ENCODE data around the gene RALA.

DNA sequence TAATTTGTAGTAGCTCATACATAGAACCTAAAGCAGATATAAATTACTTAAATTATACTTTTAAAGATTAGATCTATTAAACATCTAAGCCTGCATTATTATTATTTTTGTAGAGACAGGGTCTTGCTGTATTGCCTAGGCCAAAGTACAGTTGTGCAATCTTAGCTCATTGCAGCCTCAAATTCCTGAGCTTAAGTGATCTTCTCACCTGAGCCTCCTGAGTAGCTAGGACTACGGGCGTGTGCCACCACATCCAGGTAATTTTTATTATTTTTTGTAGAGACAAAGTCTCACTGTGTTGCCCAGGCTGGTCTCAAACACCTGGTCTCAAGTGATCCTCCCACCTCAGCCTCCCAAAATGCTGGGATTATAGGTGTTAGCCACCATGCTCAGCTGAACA, 46.7 kb downstream of the RALA start:
- TF ChIP-seq, protein P1, sequence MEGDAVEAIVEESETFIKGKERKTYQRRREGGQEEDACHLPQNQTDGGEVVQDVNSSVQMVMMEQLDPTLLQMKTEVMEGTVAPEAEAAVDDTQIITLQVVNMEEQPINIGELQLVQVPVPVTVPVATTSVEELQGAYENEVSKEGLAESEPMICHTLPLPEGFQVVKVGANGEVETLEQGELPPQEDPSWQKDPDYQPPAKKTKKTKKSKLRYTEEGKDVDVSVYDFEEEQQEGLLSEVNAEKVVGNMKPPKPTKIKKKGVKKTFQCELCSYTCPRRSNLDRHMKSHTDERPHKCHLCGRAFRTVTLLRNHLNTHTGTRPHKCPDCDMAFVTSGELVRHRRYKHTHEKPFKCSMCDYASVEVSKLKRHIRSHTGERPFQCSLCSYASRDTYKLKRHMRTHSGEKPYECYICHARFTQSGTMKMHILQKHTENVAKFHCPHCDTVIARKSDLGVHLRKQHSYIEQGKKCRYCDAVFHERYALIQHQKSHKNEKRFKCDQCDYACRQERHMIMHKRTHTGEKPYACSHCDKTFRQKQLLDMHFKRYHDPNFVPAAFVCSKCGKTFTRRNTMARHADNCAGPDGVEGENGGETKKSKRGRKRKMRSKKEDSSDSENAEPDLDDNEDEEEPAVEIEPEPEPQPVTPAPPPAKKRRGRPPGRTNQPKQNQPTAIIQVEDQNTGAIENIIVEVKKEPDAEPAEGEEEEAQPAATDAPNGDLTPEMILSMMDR (IDR thresholded peaks at IDR 0.05): no peak
- no peak for TF ChIP-seq POLR2A (IDR thresholded peaks at IDR 0.05)

Measured in testis (tissue), 2 donors.